Body of pancreas (tissue), 4 donors: ENCODE results near the gene GPSM3.

ENCODE experiments used
- CTCF ChIP-seq, 7 experiments: fragments of 450-650 bp in 4 of 7; fragments of 200-600 bp in 3 of 7; sonication (generic) in 3 of 7; IDR thresholded peaks; one replicate each; pipeline ENCODE4 v1.5.1; 2016 to 2019; ENCODE audit warnings: antibody characterized with exemption in 7 of 7
- POLR2A ChIP-seq, 3 donors: fragments of 450-650 bp; IDR thresholded peaks; one replicate each; pipeline ENCODE4 v1.6.1; 2016; ENCODE audit warnings: antibody characterized with exemption in 3 of 3, mild to moderate bottlenecking in 2 of 3

- TF ChIP-seq CTCF (IDR thresholded peaks at IDR 0.05) = no peak
- TF ChIP-seq POLR2A (IDR thresholded peaks at IDR 0.05) = no peak
These were observed 9.7 kb upstream of the GPSM3 start for GRCh38 chr6:32202186-32202585.
